DOHH2 (cell line): Measurements from ENCODE around the gene DNAJB9.

ENCODE experiments used
- H3F3A ChIP-seq: fragments of 200-600 bp; sonication (generic), shearing (Covaris generic); 2 replicates; pipeline ENCODE4 v1.6.0; 2016; ENCODE audit warnings: antibody characterized with exemption, mild to moderate bottlenecking; ENCODE audit not compliant: control insufficient read depth, insufficient read depth
- H3K27ac ChIP-seq: fragments of 200-600 bp; sonication (generic); 2 replicates; pipeline ENCODE4 v1.5.1; 2014; ENCODE audit warnings: low read depth, mild to moderate bottlenecking, low read length, moderate library complexity
- H3K27me3 ChIP-seq: fragments of 200-600 bp; sonication (generic); 2 replicates; pipeline ENCODE4 v1.6.1; 2014; ENCODE audit warnings: mild to moderate bottlenecking, low read length, mixed read lengths; ENCODE audit not compliant: control insufficient read depth
- H3K36me3 ChIP-seq: fragments of 200-600 bp; sonication (generic); 2 replicates; pipeline ENCODE4 v1.6.1; 2014; ENCODE audit warnings: mild to moderate bottlenecking, low read length, moderate library complexity, mixed read lengths; ENCODE audit not compliant: control insufficient read depth
- H3K4me1 ChIP-seq: fragments of 200-600 bp; sonication (generic); 2 replicates; pipeline ENCODE4 v1.6.1; 2014; ENCODE audit warnings: mild to moderate bottlenecking, low read length, mixed read lengths; ENCODE audit not compliant: control insufficient read depth
- H3K4me2 ChIP-seq: fragments of 200-600 bp; sonication (generic); 2 replicates; pipeline ENCODE4 v1.6.0; 2014; ENCODE audit warnings: mild to moderate bottlenecking, low read length, moderate library complexity
- H3K4me3 ChIP-seq: fragments of 200-600 bp; sonication (generic); 2 replicates; pipeline ENCODE4 v1.5.1; 2014; ENCODE audit warnings: mild to moderate bottlenecking, low read length, mixed read lengths
- H3K79me2 ChIP-seq: fragments of 200-600 bp; sonication (generic); 2 replicates; pipeline ENCODE4 v1.6.1; 2014; ENCODE audit warnings: mild to moderate bottlenecking, low read length, mixed read lengths; ENCODE audit not compliant: control insufficient read depth
- H3K9me2 ChIP-seq: fragments of 200-600 bp; sonication (generic); replicated peaks from 2 replicates; pipeline ENCODE4 v1.6.1; 2014; ENCODE audit warnings: mild to moderate bottlenecking, low read length, mixed read lengths; ENCODE audit not compliant: control insufficient read depth
- H3K9me3 ChIP-seq: fragments of 200-600 bp; sonication (generic); 2 replicates; pipeline ENCODE4 v1.6.1; 2014; ENCODE audit warnings: antibody characterized with exemption, low read length, mixed read lengths; ENCODE audit not compliant: control insufficient read depth, insufficient read depth
- H4K20me1 ChIP-seq: fragments of 200-600 bp; sonication (generic); 2 replicates; pipeline ENCODE4 v1.6.0; 2014; ENCODE audit warnings: low read depth, mild to moderate bottlenecking, antibody characterized with exemption, low read length, moderate library complexity; ENCODE audit not compliant: control insufficient read depth, insufficient read depth
- CTCF ChIP-seq: fragments of 200-600 bp; sonication (generic); IDR thresholded peaks from one replicate; pipeline ENCODE4 v1.5.1; 2014; ENCODE audit warnings: antibody characterized with exemption, mild to moderate bottlenecking, low read depth, low read length; ENCODE audit not compliant: poor library complexity, severe bottlenecking
- EZH2phosphoT487 ChIP-seq: fragments of 200-600 bp; sonication (generic); IDR thresholded peaks from 2 replicates; pipeline ENCODE4 v1.6.1; 2017; ENCODE audit warnings: borderline replicate concordance, mild to moderate bottlenecking, antibody characterized with exemption, low read length, moderate library complexity, mixed read lengths

DNAJB9 gene

GRCh38 chr7:108569381-108570145, at the start of gene DNAJB9, which contains the start of gene THAP5:
Gene DNAJB9 (plus strand): TSS chr7:108569874. CDS start chr7:108571727, 1,853 bp downstream.
Gene THAP5 (minus strand): TSS chr7:108569706. CDS start chr7:108569569, 137 bp downstream.
- Histone ChIP-seq H3K27me3 (no peaks in the 10 kb centered on the region), H3K4me2 (peak within 1 kb of the TSS; percentile 78), H3K9me2 (no peaks in the 10 kb centered on the region), H3K79me2 (peaks cover 85% of the 10 kb centered on the region), H3F3A (peaks cover 3% of the 10 kb centered on the region; the same call in 1 of the 2 replicates), H3K4me3 (peak within 1 kb of the TSS; percentile 83), H3K27ac (peak within 1 kb of the TSS; percentile 92), H4K20me1 (no peaks in the 10 kb centered on the region), H3K36me3 (peaks cover 77% of the 10 kb centered on the region), H3K9me3 (no peaks in the 10 kb centered on the region), H3K4me1 (peaks cover 33% of the 10 kb centered on the region)
- TF ChIP-seq EZH2phosphoT487 (no peak), CTCF (no peak)

DNA sequence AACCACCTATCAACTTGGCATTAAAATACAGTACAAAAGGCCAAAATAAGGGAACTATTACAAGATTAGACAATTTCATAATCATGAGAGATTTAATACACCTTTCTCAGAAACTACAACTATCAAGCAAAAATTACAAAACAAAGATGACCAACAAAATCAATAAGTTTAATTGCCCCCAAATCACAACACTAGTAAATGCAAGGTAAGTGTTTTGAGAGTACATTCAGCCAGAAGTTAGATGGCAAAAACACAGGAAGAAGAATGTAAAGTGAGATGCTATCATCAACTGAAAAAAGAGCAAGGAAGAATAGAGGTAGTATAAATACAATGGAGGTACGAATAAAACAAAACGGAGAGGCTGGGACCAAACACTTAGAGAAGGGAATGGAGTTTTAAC, 46.9 kb upstream of the DNAJB9 start:
- peak overlapping the region; percentile 13; the same call in 1 of the 2 replicates for H3K4me2 ChIP-seq
- no peaks in the 10 kb centered on the region for H3K27me3 ChIP-seq
- no peak for TF ChIP-seq EZH2phosphoT487
- TF ChIP-seq CTCF, result no peak
- H3K36me3 ChIP-seq, result peaks cover 12% of the 10 kb centered on the region
- no peaks in the 10 kb centered on the region for H3F3A ChIP-seq
- no peak overlapping the region for H3K4me3 ChIP-seq
- H3K27ac ChIP-seq, result no peak overlapping the region
- peaks cover 37% of the 10 kb centered on the region for H3K4me1 ChIP-seq
- no peaks in the 10 kb centered on the region for H3K9me2 ChIP-seq
- no peaks in the 10 kb centered on the region for H3K9me3 ChIP-seq
- peaks cover 61% of the 10 kb centered on the region for H3K79me2 ChIP-seq
- no peaks in the 10 kb centered on the region for H4K20me1 ChIP-seq

GRCh38 chr7:108525327-108525984, 44.2 kb upstream of the DNAJB9 start:
- H3K36me3 ChIP-seq, result no peaks in the 10 kb centered on the region
- H3K4me3 ChIP-seq, result peak overlapping the region; percentile 87
- TF ChIP-seq CTCF (no peak), EZH2phosphoT487 (no peak)
- H3K27ac ChIP-seq, result peak overlapping the region; percentile 61
- H4K20me1 ChIP-seq, result no peaks in the 10 kb centered on the region
- H3K9me3 ChIP-seq, result no peaks in the 10 kb centered on the region
- H3K4me2 ChIP-seq, result peak overlapping the region; percentile 69
- peaks cover 47% of the 10 kb centered on the region for H3K79me2 ChIP-seq
- H3K4me1 ChIP-seq, result peaks cover 37% of the 10 kb centered on the region
- H3K27me3 ChIP-seq, result no peaks in the 10 kb centered on the region
- no peaks in the 10 kb centered on the region for H3F3A ChIP-seq
- no peaks in the 10 kb centered on the region for H3K9me2 ChIP-seq
